Breast epithelium (tissue), 3 donors: Measurements from ENCODE around the gene ZNF677.
"Not testable (repeated sequence)": the region's sequence is repeated elsewhere in the genome, so short reads cannot be mapped to it uniquely, and the experiment has no call there.

Source experiments
- CTCF ChIP-seq, 3 donors: fragments of 450-650 bp; IDR thresholded peaks; one replicate each; pipeline ENCODE4 v1.5.1; 2016 to 2017; ENCODE audit warnings: antibody characterized with exemption in 3 of 3, mild to moderate bottlenecking in 3 of 3, moderate library complexity in 3 of 3
- POLR2A ChIP-seq: fragments of 450-650 bp; IDR thresholded peaks from one replicate; pipeline ENCODE4 v1.6.1; 2016; ENCODE audit warnings: antibody characterized with exemption, mild to moderate bottlenecking, moderate library complexity
- POLR2AphosphoS5 ChIP-seq, 3 donors: sonication (generic); formaldehyde crosslinking; IDR thresholded peaks; one replicate each; pipeline ENCODE4 v1.6.1; 2017; ENCODE audit warnings: antibody characterized with exemption in 3 of 3

DNA sequence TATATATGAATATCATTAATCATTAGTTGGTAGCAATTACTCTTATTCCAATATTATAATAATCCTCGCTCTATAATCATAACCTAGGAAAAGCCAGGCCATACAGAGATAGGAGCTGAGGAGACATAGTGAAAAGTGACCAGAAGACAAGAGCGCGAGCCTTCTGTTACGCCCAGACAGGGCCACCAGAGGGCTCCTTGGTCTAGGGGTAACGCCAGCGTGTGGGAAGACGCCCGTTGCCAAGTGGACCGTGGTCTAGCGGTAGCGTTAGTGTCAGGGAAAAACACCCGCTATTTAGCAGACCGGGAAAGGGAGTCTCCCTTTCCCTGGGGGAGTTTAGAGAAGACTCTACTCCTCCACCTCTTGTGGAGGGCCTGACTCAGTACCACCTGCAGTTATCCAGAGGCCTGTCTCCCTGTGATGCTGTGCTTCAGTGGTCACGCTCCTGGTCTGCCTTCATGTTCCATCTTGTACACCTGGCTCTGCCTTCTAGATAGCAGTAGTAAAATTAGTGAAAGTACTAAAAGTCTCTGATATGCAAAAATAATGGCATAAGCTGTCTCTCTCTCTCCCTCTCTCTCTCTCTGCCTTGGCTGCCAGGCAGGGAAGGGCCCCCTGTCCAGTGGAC lies 3.2 kb upstream of the ZNF677 start, which contains the start of gene VN1R2:
- not testable (repeated sequence) for TF ChIP-seq POLR2A; CTCF (IDR thresholded peaks at IDR 0.05); POLR2AphosphoS5 (IDR thresholded peaks at IDR 0.05)
